ENCODE results near the gene TMC4.

DNA sequence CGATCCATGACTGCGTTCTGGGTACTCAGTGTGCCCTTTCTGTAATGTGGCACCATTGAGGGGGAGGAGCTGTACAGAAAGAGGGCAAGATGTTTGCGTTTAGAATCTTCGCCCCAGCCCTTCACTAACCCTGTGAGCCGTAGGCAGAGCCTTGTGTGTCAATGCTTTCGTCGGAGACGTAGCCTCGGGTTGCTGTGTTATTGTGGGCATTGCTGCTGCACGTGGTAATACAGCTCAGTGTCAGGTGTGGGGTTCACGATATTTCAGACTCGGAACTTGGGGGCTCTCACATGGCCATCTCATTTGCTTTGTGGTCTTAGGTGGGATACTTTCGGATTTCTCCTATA lies 33.8 kb upstream of the TMC4 start:
- TF ChIP-seq, protein P1, sequence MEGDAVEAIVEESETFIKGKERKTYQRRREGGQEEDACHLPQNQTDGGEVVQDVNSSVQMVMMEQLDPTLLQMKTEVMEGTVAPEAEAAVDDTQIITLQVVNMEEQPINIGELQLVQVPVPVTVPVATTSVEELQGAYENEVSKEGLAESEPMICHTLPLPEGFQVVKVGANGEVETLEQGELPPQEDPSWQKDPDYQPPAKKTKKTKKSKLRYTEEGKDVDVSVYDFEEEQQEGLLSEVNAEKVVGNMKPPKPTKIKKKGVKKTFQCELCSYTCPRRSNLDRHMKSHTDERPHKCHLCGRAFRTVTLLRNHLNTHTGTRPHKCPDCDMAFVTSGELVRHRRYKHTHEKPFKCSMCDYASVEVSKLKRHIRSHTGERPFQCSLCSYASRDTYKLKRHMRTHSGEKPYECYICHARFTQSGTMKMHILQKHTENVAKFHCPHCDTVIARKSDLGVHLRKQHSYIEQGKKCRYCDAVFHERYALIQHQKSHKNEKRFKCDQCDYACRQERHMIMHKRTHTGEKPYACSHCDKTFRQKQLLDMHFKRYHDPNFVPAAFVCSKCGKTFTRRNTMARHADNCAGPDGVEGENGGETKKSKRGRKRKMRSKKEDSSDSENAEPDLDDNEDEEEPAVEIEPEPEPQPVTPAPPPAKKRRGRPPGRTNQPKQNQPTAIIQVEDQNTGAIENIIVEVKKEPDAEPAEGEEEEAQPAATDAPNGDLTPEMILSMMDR (IDR thresholded peaks at IDR 0.05 in 8 of 11, conservative IDR thresholded peaks at IDR 0.05 in 3 of 11): no peak
- TF ChIP-seq POLR2A (IDR thresholded peaks at IDR 0.05) (no peak), POLR2AphosphoS5 (IDR thresholded peaks at IDR 0.05) (no peak)
